Tibial nerve (tissue), 4 donors: ENCODE measurements around the gene TTC23L. TPM values are rescaled to one million over a fixed set of nuclear protein-coding genes. Genes with fewer than 3 reads are reported as not detected.

Experiments
- DNase-seq, 2 donors: peaks; one replicate each; pipeline ENCODE4 v3.0.0-alpha.2; 2019; ENCODE audit warnings: low spot score in 2 of 2
- H3K27ac ChIP-seq, 4 donors: fragments of 200-600 bp; sonication (generic) in 3 of 4; one replicate each; pipeline ENCODE4 v1.5.1; 2017 to 2019; ENCODE audit warnings: mild to moderate bottlenecking in 1 of 4
- H3K27me3 ChIP-seq, 2 donors: fragments of 200-600 bp; sonication (generic) in 1 of 2; one replicate each; pipeline versions ENCODE4 v1.5.1 to v1.6.0; 2017 to 2019
- H3K36me3 ChIP-seq, 3 donors: fragments of 200-600 bp; sonication (generic); one replicate each; pipeline ENCODE4 v1.5.1; 2018 to 2019
- H3K4me1 ChIP-seq, 4 donors: fragments of 200-600 bp; sonication (generic) in 3 of 4; one replicate each; pipeline ENCODE4 v1.5.1; 2017 to 2019
- H3K4me3 ChIP-seq, 4 donors: fragments of 200-600 bp; sonication (generic) in 3 of 4; one replicate each; pipeline ENCODE4 v1.5.1; 2017 to 2019; ENCODE audit warnings: mild to moderate bottlenecking in 1 of 4, moderate library complexity in 1 of 4
- H3K9me3 ChIP-seq, 4 donors: fragments of 200-600 bp; sonication (generic) in 3 of 4; one replicate each; pipeline ENCODE4 v1.5.1; 2017 to 2019
- CTCF ChIP-seq, 5 experiments: fragments of 200-600 bp in 3 of 5; fragments of 450-650 bp in 2 of 5; sonication (generic) in 3 of 5; IDR thresholded peaks; one replicate each; pipeline ENCODE4 v1.5.1; 2016 to 2019; ENCODE audit warnings: antibody characterized with exemption in 5 of 5, mild to moderate bottlenecking in 3 of 5, moderate library complexity in 2 of 5
- EP300 ChIP-seq, 2 donors: sonication (generic); formaldehyde crosslinking; IDR thresholded peaks; one replicate each; pipeline ENCODE4 v1.6.1; 2017; ENCODE audit warnings: antibody characterized with exemption in 2 of 2, mild to moderate bottlenecking in 1 of 2
- POLR2A ChIP-seq, 2 donors: fragments of 450-650 bp; IDR thresholded peaks; one replicate each; pipeline ENCODE4 v1.6.1; 2017; ENCODE audit warnings: antibody characterized with exemption in 2 of 2, mild to moderate bottlenecking in 2 of 2, moderate library complexity in 2 of 2
- WGBS, 2 donors: methylation state at CpG; one replicate each; pipeline ENCODE4 v1.1.5; 2018; 5-methylcytosine and 5-hydroxymethylcytosine counted together
- total RNA-seq, 4 donors: library from RNA; depleted of rRNA; stranded (reverse); fragments of >200 nt; gene quantifications; one replicate each; pipeline ENCODE4 v1.1.0, GENCODE V29; 2016

Gene TTC23L
- total RNA-seq, 4 donors from 2014 or later, result 0.39 to 5.4 (median 2.7) TPM

- Histone ChIP-seq H3K27me3 (no peaks in the 10 kb centered on the region), H3K36me3 (no peaks in the 10 kb centered on the region), H3K4me1 (peaks cover 0 to 19% (median 6%) of the 10 kb centered on the region in 4 donors), H3K9me3 (no peaks in the 10 kb centered on the region), H3K27ac (no peak overlapping the region), H3K4me3 (no peak overlapping the region)
- TF ChIP-seq EP300 (IDR thresholded peaks at IDR 0.05) (no peak), POLR2A (IDR thresholded peaks at IDR 0.05) (no peak), CTCF (IDR thresholded peaks at IDR 0.05) (no peak)
- 83 to 89% methylated on average over 7 of the region's 7 CpGs for WGBS, 2 donors
- DNase-seq, result no peak
Observed at GRCh38 chr5:34842554-34842953, 3.6 kb downstream of the TTC23L start.

- WGBS, 2 donors, result 45 to 49% methylated on average over 2 of the region's 2 CpGs
- DNase-seq, result no peak
- Histone ChIP-seq H3K27me3 (no peaks in the 10 kb centered on the region), H3K4me3 (no peak overlapping the region), H3K9me3 (no peaks in the 10 kb centered on the region), H3K36me3 (no peaks in the 10 kb centered on the region), H3K27ac (no peak overlapping the region), H3K4me1 (peaks cover 0 to 16% (median 4%) of the 10 kb centered on the region in 4 donors)
- TF ChIP-seq EP300 (IDR thresholded peaks at IDR 0.05), result no peak
- TF ChIP-seq CTCF (IDR thresholded peaks at IDR 0.05), result no peak
- TF ChIP-seq POLR2A (IDR thresholded peaks at IDR 0.05), result no peak
Observed at GRCh38 chr5:34843497-34843896, 4.5 kb downstream of the TTC23L start.

GRCh38 chr5:34844106-34844505 lies 5.1 kb downstream of the TTC23L start:
- WGBS, 2 donors, result 73 to 79% methylated on average over 3 of the region's 3 CpGs
- Histone ChIP-seq H3K4me1 (peaks cover 0 to 14% (median 3%) of the 10 kb centered on the region in 4 donors), H3K9me3 (no peaks in the 10 kb centered on the region)

GRCh38 chr5:34844999-34845398 lies 6.0 kb downstream of the TTC23L start:
- Histone ChIP-seq H3K4me1 (peaks cover 0 to 7% (median 0%) of the 10 kb centered on the region in 4 donors), H3K4me3 (no peak overlapping the region), H3K9me3 (no peaks in the 10 kb centered on the region), H3K36me3 (no peaks in the 10 kb centered on the region), H3K27ac (no peak overlapping the region), H3K27me3 (no peaks in the 10 kb centered on the region)
- TF ChIP-seq POLR2A (IDR thresholded peaks at IDR 0.05) (no peak), CTCF (IDR thresholded peaks at IDR 0.05) (no peak)
- 70 to 71% methylated on average over 4 of the region's 4 CpGs for WGBS, 2 donors
- no peak for DNase-seq

More at GRCh38 chr5:34844106-34844505, 5.1 kb downstream of the TTC23L start:
- Histone ChIP-seq H3K4me3 (no peak overlapping the region), H3K36me3 (no peaks in the 10 kb centered on the region), H3K27me3 (no peaks in the 10 kb centered on the region), H3K27ac (no peak overlapping the region)
- TF ChIP-seq EP300 (IDR thresholded peaks at IDR 0.05) (no peak), CTCF (IDR thresholded peaks at IDR 0.05) (no peak), POLR2A (IDR thresholded peaks at IDR 0.05) (no peak)
- no peak for DNase-seq

- no peak overlapping the region for H3K27ac ChIP-seq
- H3K4me3 ChIP-seq, result no peak overlapping the region
- DNase-seq, result no peak
- H3K4me1 ChIP-seq, result peaks cover 0 to 7% (median 0%) of the 10 kb centered on the region in 4 donors
- no peak for TF ChIP-seq EP300 (IDR thresholded peaks at IDR 0.05)
- no peak for TF ChIP-seq POLR2A (IDR thresholded peaks at IDR 0.05)
- TF ChIP-seq CTCF (IDR thresholded peaks at IDR 0.05), result no peak
- no peaks in the 10 kb centered on the region for H3K9me3 ChIP-seq
- H3K27me3 ChIP-seq, result no peaks in the 10 kb centered on the region
- peaks cover 0 to 6% (median 0%) of the 10 kb centered on the region in 3 donors for H3K36me3 ChIP-seq
Observed at GRCh38 chr5:34847056-34847455, 8.1 kb downstream of the TTC23L start.
